ENCODE measurements around the gene ITGA11. TPM values are rescaled to one million over a fixed set of nuclear protein-coding genes. Genes with fewer than 3 reads are reported as not detected.

ITGA11 gene
- total RNA-seq, 1 donor from 2014 or later: 7.1 TPM

DNA sequence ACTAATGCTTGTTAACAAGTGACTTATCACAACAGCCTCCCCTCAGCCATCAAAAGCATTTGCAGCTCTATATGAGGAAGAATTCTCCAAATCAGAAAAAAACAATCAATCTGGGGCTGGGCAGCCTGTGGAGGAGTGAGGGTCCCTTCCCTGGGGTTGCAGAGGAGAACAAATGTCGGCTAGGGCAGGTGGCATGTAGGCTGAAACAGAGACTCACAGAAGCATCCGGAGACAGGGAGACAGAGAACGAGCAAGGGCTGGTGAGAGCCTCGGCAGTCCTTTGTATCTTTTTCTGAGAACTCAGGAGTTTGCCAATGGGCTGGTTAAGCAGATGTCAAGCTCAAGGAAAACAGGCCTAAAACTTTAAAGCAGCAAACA is 15.8 kb downstream of the ITGA11 start:
- no peaks in the 10 kb centered on the region for H3K4me1 ChIP-seq
- DNase-seq: no peak
- H3K27me3 ChIP-seq: no peaks in the 10 kb centered on the region
- H3K27ac ChIP-seq: no peak overlapping the region
- ATAC-seq: no peak
- TF ChIP-seq CTCF (IDR thresholded peaks at IDR 0.05): no peak
- H3K9me3 ChIP-seq: no peaks in the 10 kb centered on the region
- intact Hi-C loops (cut with DNase I): no loop called here
- H3K4me3 ChIP-seq: no peak overlapping the region
- no peaks in the 10 kb centered on the region for H3K36me3 ChIP-seq

GRCh38 chr15:68415501-68416157 is 16.3 kb downstream of the ITGA11 start:
- no peaks in the 10 kb centered on the region for H3K4me1 ChIP-seq
- no peak overlapping the region for H3K4me3 ChIP-seq
- H3K27ac ChIP-seq: no peak overlapping the region
- DNase-seq: no peak
- no peaks in the 10 kb centered on the region for H3K36me3 ChIP-seq
- H3K9me3 ChIP-seq: no peaks in the 10 kb centered on the region
- H3K27me3 ChIP-seq: no peaks in the 10 kb centered on the region
- no peak for ATAC-seq
- intact Hi-C loops (cut with DNase I): no loop called here
- TF ChIP-seq CTCF (IDR thresholded peaks at IDR 0.05): no peak

DNA sequence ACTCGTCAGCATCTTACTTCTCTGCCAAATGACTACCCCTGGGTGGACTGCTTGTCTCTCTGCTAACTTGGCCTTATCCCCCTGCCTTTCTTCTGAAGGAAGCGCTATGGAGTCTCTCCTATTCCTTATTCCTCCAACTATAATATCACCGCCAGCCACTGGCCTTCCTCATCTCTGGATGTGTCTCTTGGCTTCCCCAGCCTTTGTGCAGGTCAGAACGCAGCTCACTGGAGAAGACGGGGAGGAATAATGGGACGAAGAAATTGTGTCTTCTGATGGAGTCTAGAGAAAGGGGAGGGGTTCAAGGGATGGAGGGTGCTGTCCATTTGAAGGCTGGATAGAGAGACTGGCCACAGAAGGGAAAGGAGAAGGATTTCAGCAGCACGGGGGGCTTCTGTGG is 16.9 kb downstream of the ITGA11 start:
- ATAC-seq (no peak), DNase-seq (no peak)
- intact Hi-C loops (cut with DNase I): no loop called here
- no peaks in the 10 kb centered on the region for H3K9me3 ChIP-seq
- no peak overlapping the region for H3K4me3 ChIP-seq
- no peak overlapping the region for H3K27ac ChIP-seq
- no peaks in the 10 kb centered on the region for H3K27me3 ChIP-seq
- H3K4me1 ChIP-seq: no peaks in the 10 kb centered on the region
- TF ChIP-seq CTCF (IDR thresholded peaks at IDR 0.05): no peak
- H3K36me3 ChIP-seq: no peaks in the 10 kb centered on the region

- Histone ChIP-seq H3K36me3 (no peaks in the 10 kb centered on the region), H3K27ac (no peak overlapping the region), H3K9me3 (no peaks in the 10 kb centered on the region), H3K27me3 (no peaks in the 10 kb centered on the region), H3K4me3 (no peak overlapping the region), H3K4me1 (no peaks in the 10 kb centered on the region)
- no peak for DNase-seq
- intact Hi-C loops (cut with DNase I): no loop called here
- no peak for ATAC-seq
- no peak for TF ChIP-seq CTCF (IDR thresholded peaks at IDR 0.05)
Observed at GRCh38 chr15:68414591-68414990, 17.4 kb downstream of the ITGA11 start.

DNA sequence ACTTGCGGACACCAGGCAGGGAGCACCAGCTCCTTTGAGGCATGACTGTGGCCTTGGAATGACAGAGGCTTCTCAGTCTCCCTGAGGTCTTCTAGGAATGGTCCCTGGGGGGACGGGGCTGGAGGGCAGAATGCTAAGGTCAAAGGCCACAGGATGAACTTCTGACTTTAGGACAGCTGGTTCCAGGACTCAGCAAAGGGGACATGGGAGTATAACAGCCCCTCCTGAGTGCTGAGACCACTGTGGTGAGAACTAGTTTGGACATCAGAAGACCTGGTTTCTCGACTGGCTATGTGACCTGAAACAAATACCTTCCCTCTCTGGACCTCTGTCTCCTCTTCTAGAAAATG is 17.8 kb downstream of the ITGA11 start:
- no peak overlapping the region for H3K27ac ChIP-seq
- intact Hi-C loops (cut with DNase I): no loop called here
- TF ChIP-seq CTCF (IDR thresholded peaks at IDR 0.05): no peak

More for the DNA sequence above, 17.8 kb downstream of the ITGA11 start:
- Histone ChIP-seq H3K4me3 (no peak overlapping the region), H3K36me3 (no peaks in the 10 kb centered on the region), H3K27me3 (no peaks in the 10 kb centered on the region), H3K9me3 (no peaks in the 10 kb centered on the region), H3K4me1 (no peaks in the 10 kb centered on the region)
- DNase-seq (no peak), ATAC-seq (no peak)
